AG04449 (cell line): ENCODE measurements around the gene MXRA7.
"Not testable (repeated sequence)": the region's sequence is repeated elsewhere in the genome, so short reads cannot be mapped to it uniquely, and the experiment has no call there.

ENCODE experiments used
- CTCF ChIA-PET: fragments of 350-600 bp; formaldehyde crosslinking; extraction: SDS; loops from one replicate; lab custom pipeline; 2021; ENCODE audit warnings: antibody characterized with exemption; lab: Yijun Ruan, JAX
- POLR2A ChIA-PET: fragments of 400-600, 350-600 bp; formaldehyde crosslinking; extraction: SDS; loops from one replicate; lab custom pipeline; 2020; ENCODE audit warnings: antibody characterized with exemption, inconsistent platforms; lab: Yijun Ruan, JAX
- DNase-seq: peaks from one replicate; pipeline ENCODE4 v3.0.0-alpha.2; 2010; ENCODE audit warnings: low read depth, low spot score
- H3K4me3 ChIP-seq: 2 replicates; pipeline ENCODE4 v1.5.1; 2011; ENCODE audit warnings: low read depth, mild to moderate bottlenecking, control low read depth, low read length
- TF ChIP-seq, protein P1 (sequence below): IDR thresholded peaks from one replicate; pipeline ENCODE4 v1.5.1; 2011; ENCODE audit warnings: mild to moderate bottlenecking, moderate library complexity, low read length, control low read depth, inconsistent platforms; ENCODE audit not compliant: insufficient read depth; ENCODE audit errors: missing control alignments

MXRA7 gene

DNA sequence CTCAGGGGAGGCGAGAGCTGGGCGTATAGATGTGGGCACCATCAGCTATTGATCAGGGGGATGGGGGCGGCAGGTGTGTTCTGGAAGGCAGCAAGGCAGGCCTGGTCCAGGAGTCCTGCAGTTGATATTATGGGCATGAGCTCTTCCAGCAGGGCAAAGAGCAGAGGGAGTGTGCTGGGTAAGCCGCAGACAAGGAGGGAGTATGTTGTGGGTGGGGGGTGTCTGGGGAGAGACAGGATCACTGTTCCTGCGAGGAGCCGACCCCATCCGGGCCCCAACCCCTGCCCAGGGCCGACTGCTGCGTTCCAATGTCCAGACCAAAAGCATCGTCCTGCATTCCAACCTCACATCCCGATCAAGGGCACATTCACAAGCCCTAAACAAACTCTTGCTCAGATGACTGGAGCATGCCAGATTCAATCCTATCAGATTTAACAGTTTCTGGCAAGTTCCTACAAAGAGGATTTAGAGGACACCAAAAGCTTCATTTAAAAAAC is 9.2 kb downstream of the MXRA7 start:
- TF ChIP-seq, protein P1, sequence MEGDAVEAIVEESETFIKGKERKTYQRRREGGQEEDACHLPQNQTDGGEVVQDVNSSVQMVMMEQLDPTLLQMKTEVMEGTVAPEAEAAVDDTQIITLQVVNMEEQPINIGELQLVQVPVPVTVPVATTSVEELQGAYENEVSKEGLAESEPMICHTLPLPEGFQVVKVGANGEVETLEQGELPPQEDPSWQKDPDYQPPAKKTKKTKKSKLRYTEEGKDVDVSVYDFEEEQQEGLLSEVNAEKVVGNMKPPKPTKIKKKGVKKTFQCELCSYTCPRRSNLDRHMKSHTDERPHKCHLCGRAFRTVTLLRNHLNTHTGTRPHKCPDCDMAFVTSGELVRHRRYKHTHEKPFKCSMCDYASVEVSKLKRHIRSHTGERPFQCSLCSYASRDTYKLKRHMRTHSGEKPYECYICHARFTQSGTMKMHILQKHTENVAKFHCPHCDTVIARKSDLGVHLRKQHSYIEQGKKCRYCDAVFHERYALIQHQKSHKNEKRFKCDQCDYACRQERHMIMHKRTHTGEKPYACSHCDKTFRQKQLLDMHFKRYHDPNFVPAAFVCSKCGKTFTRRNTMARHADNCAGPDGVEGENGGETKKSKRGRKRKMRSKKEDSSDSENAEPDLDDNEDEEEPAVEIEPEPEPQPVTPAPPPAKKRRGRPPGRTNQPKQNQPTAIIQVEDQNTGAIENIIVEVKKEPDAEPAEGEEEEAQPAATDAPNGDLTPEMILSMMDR, result no peak
- no peak for DNase-seq
- peak overlapping the region; percentile 46; the same call in 1 of the 2 replicates for H3K4me3 ChIP-seq
- POLR2A ChIA-PET, result interaction anchor here (1.9 kb wide), 1 partner anchor 8 kb away, joined by 8 read pairs; no protein-coding TSS in a partner anchor
- CTCF ChIA-PET, result interaction anchor here (0.9 to 3.8 kb wide), 7 partner anchors 9 to 237 kb away, joined by 3 to 30 read pairs (median 4); no protein-coding TSS in a partner anchor

DNA sequence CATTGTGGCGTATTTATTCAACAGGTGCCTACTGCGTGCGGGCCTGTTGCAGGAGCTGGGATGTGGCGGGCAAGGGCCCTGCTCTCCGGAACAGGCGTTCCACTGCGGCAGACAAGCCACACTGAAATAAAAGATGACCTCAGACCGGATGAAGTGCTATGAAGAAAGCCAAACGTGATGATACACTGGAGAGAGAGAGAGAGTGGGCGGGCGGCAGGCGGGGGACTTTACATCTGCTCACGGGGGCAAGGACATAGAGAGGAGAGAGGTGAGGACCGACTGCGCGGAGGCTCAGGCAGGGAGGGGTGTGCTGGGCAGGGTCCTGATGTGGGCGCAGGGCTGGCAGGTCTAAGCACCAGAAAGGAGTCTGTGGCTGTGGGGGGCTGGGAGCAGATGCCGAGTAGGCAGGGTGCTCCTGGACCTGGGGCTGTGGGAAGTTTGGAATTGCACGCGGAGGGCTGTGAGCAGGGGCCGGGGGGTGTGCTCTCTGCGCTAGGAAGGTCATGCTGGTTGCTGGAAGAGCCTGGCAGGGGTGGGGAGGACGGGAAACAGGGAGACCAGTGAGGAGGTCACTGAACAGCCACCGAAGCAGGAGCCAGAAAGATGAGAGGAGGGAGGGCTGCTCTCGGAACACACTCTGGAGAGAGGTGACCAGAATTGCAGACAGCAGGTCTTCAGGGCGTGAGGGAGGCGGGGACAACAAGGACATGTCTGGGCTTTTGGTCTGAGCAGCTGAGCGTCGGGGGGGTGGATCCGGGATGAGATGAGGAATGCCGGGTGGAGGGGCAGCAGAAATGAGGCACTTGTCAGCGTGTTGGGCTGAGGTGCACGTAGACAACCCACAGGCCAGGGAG is 9.9 kb downstream of the MXRA7 start:
- peak overlapping the region; percentile 46 for H3K4me3 ChIP-seq
- TF ChIP-seq, protein P1, result no peak
- ChIA-PET CTCF (interaction anchor here (0.9 to 3.8 kb wide), 7 partner anchors 8 to 237 kb away, joined by 3 to 30 read pairs (median 4); no protein-coding TSS in a partner anchor), POLR2A (interaction anchor here (1.9 kb wide), 1 partner anchor 9 kb away, joined by 8 read pairs; no protein-coding TSS in a partner anchor)
- DNase-seq, result peak; percentile 56

DNA sequence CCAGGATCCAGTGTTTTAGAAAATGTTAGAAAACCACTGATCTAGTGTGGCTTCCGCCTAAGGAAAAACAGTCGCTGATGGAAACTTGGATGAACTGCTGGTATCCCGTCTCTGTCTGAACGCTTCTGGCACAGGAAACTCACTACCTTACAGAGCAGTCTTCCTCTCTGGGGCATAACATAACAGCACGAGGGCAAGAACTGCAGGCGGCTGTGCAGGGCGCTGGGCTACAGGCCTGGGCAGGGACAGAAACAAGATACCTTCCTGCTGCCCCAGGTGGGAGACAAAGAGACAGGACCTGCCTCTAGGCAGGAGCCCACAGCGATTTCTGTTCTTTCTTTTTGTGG is 10.5 kb downstream of the MXRA7 start:
- H3K4me3 ChIP-seq, result peak overlapping the region; percentile 12
- POLR2A ChIA-PET, result interaction anchor here (1.9 kb wide), 1 partner anchor 9 kb away, joined by 8 read pairs; no protein-coding TSS in a partner anchor
- TF ChIP-seq, protein P1, result no peak
- CTCF ChIA-PET, result interaction anchor here (2.3 kb wide), 1 partner anchor 18 kb away, joined by 8 read pairs; no protein-coding TSS in a partner anchor
- no peak for DNase-seq

DNA sequence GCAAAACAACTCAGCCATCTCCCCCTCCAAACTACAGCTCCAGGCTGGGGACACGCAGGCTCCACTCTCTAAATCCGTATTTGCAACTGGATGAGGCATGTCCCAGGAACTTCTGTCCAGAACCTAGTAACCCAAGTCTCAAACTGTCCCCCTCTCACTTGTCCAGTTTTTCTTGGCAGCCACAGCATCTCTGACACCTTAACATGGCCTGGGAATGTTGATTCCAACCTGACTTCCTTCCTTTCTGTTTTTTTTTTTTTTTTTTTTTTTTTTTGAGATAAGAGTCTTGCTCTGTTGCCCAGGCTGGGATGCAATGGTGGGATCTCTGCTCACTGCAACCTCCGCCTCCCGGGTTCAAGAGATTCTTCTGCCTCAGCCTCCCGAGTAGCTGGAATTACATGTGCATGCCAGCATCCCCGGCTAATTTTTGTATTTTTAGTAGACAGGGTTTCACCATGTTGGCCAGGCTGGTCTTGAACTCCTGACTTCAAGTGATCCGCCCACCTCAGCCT is 12.2 kb downstream of the MXRA7 start:
- DNase-seq, H3K4me3 ChIP-seq: not testable (repeated sequence)
- POLR2A ChIA-PET, result interaction anchor here (1.1 kb wide), 1 partner anchor 10 kb away, joined by 4 read pairs; no protein-coding TSS in a partner anchor
- CTCF ChIA-PET, result interaction anchor here (1.2 to 3.7 kb wide), 2 partner anchors 15 to 17 kb away, joined by 5 to 20 read pairs; no protein-coding TSS in a partner anchor

DNA sequence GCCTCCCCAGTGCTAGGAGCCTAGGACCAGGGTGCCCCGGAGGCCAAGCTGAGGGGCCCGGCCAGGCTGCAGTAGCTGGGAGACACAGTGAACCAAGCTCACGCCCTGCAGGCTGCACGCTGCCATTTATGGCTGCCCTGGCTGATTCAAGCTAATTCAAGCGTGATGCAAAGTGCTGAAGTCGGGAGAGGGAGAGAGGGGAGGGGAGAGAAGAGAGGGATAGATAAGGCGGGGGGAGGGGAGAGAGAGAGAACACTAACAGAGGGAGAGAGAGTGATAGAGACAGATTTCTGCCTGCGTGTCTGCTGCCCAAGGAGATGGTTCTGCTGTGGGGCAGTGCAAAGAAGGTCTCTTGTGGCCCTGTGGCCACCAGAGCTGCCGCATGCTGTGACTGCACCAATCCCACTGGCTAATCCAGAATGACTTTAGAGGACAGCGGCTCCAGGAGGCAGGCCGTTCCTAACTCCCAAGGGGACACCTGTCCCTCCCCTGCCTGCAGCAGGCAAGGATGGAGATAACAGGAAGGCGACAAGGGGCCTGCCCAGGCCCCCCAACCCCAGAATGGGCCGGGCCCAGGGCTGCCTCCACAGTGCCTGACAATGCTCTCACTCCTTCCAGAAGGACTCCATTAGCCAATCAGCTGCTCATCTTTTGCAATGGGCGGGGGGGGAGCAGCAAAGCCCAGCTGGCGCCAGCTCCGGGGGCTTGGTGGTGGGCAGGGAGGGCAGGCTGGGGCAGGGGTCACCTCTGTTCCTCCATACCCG is 12.9 kb downstream of the MXRA7 start:
- CTCF ChIA-PET, result interaction anchor here (0.5 to 3.7 kb wide), 6 partner anchors 11 to 1458 kb away, joined by 3 to 20 read pairs (median 5); no protein-coding TSS in a partner anchor

More for the DNA sequence above, 12.9 kb downstream of the MXRA7 start:
- no peak for DNase-seq
- POLR2A ChIA-PET, result interaction anchor here (1.1 to 1.2 kb wide), 2 partner anchors 11 to 12 kb away, joined by 4 to 5 read pairs; no protein-coding TSS in a partner anchor
- TF ChIP-seq, protein P1, result no peak
- no peak overlapping the region for H3K4me3 ChIP-seq
